Measurements from ENCODE around the gene TMBIM1.

The TMBIM1 gene

DNA sequence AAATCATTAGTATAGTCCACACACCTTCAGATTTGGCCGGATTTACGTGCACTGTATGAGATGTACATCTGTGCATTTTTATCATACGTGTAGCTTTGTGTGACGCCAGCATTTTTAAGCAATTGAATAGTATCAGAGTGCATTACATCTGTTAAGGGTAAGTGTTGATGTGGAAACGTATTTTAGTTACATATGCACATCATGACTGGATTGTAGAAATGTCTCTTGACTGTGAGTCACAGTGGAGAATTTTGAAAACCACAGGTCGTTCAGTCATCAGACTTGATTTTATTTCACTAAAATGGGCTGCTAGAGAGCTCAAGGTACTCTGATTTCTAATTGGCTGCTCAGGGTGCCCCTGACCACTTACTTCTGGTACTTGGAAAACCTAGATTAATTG lies 36.9 kb downstream of the TMBIM1 start:
- TF ChIP-seq, protein P1, sequence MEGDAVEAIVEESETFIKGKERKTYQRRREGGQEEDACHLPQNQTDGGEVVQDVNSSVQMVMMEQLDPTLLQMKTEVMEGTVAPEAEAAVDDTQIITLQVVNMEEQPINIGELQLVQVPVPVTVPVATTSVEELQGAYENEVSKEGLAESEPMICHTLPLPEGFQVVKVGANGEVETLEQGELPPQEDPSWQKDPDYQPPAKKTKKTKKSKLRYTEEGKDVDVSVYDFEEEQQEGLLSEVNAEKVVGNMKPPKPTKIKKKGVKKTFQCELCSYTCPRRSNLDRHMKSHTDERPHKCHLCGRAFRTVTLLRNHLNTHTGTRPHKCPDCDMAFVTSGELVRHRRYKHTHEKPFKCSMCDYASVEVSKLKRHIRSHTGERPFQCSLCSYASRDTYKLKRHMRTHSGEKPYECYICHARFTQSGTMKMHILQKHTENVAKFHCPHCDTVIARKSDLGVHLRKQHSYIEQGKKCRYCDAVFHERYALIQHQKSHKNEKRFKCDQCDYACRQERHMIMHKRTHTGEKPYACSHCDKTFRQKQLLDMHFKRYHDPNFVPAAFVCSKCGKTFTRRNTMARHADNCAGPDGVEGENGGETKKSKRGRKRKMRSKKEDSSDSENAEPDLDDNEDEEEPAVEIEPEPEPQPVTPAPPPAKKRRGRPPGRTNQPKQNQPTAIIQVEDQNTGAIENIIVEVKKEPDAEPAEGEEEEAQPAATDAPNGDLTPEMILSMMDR (IDR thresholded peaks at IDR 0.05; ENCODE audit: low read depth, low read length), result no peak
- H3K4me3 ChIP-seq (ENCODE audit: low read depth, low read length), result no peak overlapping the region

DNA sequence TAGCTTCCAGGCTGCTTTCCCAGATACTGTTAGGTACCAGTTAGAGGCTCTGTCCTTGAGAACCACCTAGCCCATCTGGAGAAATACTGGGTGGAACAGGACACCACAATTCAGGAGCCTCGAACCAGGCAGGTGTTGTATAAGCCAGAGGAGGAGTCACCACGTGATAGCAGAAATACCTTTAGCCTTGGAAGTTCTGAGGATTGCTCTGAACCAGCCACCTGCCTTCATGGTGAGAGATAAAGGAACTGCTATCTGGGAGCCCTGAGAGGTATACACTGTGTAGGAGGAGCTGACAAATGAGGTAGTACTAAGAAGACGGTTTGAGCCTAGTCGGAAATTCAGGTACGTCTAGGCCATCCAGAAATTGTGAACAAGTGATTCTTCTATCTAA lies 39.1 kb downstream of the TMBIM1 start:
- H3K4me3 ChIP-seq (ENCODE audit: low read depth, low read length), result no peak overlapping the region
- TF ChIP-seq, protein P1 (IDR thresholded peaks at IDR 0.05; ENCODE audit: low read depth, low read length), result no peak

DNA sequence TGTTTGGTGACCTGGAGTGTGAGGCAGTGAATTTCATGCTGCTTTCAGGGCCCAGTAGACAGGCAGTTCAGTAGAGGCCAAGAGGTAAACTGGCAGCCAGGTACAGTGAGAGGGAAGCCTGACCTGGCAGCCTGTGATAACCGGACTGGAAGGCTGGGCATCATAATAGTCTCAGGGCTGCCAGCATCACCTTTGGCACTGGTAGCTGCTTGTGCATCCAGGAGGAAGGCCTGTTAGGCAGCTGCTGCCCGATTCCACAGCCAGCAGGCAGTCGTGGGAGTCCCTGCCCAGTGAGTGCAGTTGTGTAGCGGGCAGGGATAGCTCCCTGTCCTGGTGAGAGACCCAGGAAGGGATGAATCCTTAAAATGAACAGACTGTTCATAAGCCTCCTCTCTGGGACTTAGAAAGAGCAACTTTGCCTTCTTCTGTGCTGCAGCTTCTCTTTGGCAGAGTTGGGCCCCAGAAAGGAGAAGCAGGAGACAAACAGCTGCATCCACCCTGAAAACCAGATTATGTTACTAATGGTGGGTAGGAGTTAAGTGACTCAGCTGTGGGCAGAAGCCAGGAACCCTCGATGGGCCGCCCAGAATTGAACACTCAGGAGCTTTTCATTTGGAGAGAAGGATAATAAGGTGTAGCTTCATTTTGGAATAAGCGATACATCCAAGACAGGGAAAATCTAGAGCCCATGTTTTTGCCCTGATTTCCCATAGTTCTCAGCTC lies 39.6 kb downstream of the TMBIM1 start:
- H3K4me3 ChIP-seq (ENCODE audit: low read depth, low read length), result no peak overlapping the region
- TF ChIP-seq, protein P1 (IDR thresholded peaks at IDR 0.05; ENCODE audit: low read depth, low read length), result no peak

DNA sequence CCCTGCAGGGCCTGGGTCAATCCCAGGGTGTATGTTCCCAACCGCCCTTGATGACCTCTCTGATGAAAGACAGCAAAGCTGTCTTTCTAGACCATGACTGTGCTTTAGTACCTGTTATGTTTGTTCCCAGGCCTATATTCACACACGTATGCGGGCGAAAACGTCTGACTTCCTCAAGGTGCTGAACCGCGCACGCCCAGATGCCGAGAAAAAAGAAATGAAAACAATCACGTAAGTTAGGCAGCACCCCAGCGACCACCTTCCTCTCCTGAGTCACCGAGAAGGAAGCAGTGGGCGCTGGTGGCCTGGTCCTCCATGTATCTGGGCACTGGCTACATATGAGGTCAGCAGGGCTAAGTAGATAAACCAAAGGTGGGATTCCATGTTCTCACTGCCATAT lies 42.6 kb downstream of the TMBIM1 start:
- TF ChIP-seq, protein P1 (IDR thresholded peaks at IDR 0.05; ENCODE audit: low read depth, low read length), result no peak

DNA sequence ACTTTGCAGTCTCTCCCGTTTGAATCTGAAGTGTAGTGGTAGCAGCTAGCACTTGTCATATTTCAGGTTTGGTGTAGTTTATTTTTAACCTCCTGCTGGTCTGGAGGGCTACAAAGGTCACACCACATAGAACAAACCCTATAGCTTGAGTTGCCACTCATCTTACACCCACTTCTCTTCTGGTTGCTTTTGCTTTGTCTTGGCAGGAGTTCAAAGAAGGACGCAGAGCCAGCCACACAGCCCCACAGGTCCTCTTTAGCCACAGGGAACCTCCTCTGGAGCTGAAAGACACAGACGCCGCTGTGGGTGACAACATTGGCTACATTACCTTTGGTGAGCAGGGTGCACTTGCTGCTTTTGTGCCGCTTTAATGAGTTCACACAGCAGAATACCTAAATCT lies 47.1 kb downstream of the TMBIM1 start:
- no peak overlapping the region for H3K4me3 ChIP-seq (ENCODE audit: low read depth, low read length)
- TF ChIP-seq, protein P1 (IDR thresholded peaks at IDR 0.05; ENCODE audit: low read depth, low read length), result no peak

More for the DNA sequence above, 42.6 kb downstream of the TMBIM1 start:
- H3K4me3 ChIP-seq (ENCODE audit: low read depth, low read length), result no peak overlapping the region

DNA sequence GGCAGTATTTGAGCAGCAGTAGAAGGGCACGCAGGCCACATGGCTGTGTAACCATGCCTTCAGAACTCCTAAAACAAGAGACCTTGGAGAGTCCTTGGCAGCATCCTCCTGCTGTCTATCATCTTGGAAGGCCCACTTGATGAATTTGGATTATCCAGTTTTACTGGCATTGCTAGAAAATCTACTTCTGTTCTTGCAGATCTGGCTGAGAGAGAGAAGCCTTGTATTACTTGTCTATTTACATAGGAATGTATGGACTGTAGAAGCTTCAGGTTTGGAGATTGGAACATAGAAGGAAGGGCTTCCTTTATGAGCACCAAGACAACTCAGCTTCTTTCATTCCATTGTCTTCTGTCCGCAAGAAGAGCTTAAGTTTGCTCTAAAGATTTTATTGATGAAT lies 47.6 kb downstream of the TMBIM1 start:
- H3K4me3 ChIP-seq (ENCODE audit: low read depth, low read length), result no peak overlapping the region
- TF ChIP-seq, protein P1 (IDR thresholded peaks at IDR 0.05; ENCODE audit: low read depth, low read length), result no peak

DNA sequence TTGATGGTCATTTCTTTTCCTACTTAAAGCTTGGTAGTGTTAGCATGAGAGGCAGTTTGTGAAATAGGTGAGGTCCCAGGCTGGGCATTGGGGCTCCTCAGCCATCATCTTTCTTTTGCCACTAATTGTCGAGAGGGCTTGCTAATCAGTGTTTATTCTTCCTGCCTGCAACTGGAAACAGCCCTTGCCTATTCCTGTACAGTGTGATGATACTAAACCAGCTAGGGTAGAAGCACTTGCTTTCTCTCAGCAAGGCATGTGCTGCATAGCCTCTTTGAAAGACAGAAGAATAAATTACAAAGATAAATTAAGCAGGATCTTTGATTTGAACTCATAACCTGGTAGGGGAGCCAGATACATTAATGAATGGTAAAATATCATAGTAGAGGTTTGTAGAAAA lies 48.1 kb downstream of the TMBIM1 start:
- no peak overlapping the region for H3K4me3 ChIP-seq (ENCODE audit: low read depth, low read length)
- TF ChIP-seq, protein P1 (IDR thresholded peaks at IDR 0.05; ENCODE audit: low read depth, low read length), result no peak

All from WI38 (cell line).